OCI-LY1 (cell line): Measurements from ENCODE around the gene ZFR.

ENCODE experiments used
- H2AFZ ChIP-seq: fragments of 200-600 bp; sonication (generic), shearing (Covaris generic); 2 replicates; pipeline ENCODE4 v1.6.0; 2014; ENCODE audit warnings: antibody characterized with exemption, mild to moderate bottlenecking, low read length
- H3F3A ChIP-seq: fragments of 200-600 bp; sonication (generic), shearing (Covaris generic); 2 replicates; pipeline ENCODE4 v1.6.0; 2014; ENCODE audit warnings: mild to moderate bottlenecking, antibody characterized with exemption, low read length, moderate library complexity; ENCODE audit not compliant: insufficient read depth
- H3K27ac ChIP-seq: fragments of 200-600 bp; sonication (generic); 2 replicates; pipeline ENCODE4 v1.5.1; 2014; ENCODE audit warnings: low read length, mixed run types, mild to moderate bottlenecking, low read depth; ENCODE audit not compliant: poor library complexity, severe bottlenecking
- H3K27me3 ChIP-seq: fragments of 200-600 bp; sonication (generic); 2 replicates; pipeline ENCODE4 v1.6.0; 2014; ENCODE audit warnings: antibody characterized with exemption, mild to moderate bottlenecking, low read length, moderate library complexity; ENCODE audit not compliant: insufficient read depth
- H3K36me3 ChIP-seq: fragments of 200-600 bp; sonication (generic); 2 replicates; pipeline ENCODE4 v1.6.1; 2014; ENCODE audit warnings: mild to moderate bottlenecking, antibody characterized with exemption, low read length, moderate library complexity, mixed read lengths; ENCODE audit not compliant: insufficient read depth
- H3K4me1 ChIP-seq: fragments of 200-600 bp; sonication (generic); 2 replicates; pipeline ENCODE4 v1.5.1; 2014; ENCODE audit warnings: mild to moderate bottlenecking, low read length, moderate library complexity; ENCODE audit not compliant: insufficient read depth, severe bottlenecking
- H3K4me2 ChIP-seq: fragments of 200-600 bp; sonication (generic), shearing (Covaris generic); 2 replicates; pipeline ENCODE4 v1.6.1; 2014; ENCODE audit warnings: low read length
- H3K4me3 ChIP-seq: fragments of 200-600 bp; sonication (generic); 2 replicates; pipeline ENCODE4 v1.5.1; 2014; ENCODE audit warnings: low read length, low read depth, mild to moderate bottlenecking, mixed read lengths; ENCODE audit not compliant: poor library complexity, severe bottlenecking
- H3K79me2 ChIP-seq: fragments of 200-600 bp; shearing (Covaris generic); 2 replicates; pipeline ENCODE4 v1.6.1; 2016; ENCODE audit warnings: mixed run types, low read length, mixed read lengths; ENCODE audit not compliant: insufficient read depth
- H3K9ac ChIP-seq: fragments of 200-600 bp; sonication (generic), shearing (Covaris generic); 2 replicates; pipeline ENCODE4 v1.6.1; 2014; ENCODE audit warnings: mild to moderate bottlenecking, low read length, mixed read lengths
- H3K9me2 ChIP-seq: fragments of 200-600 bp; sonication (generic), shearing (Covaris generic); 2 replicates; pipeline ENCODE4 v1.6.1; 2014; ENCODE audit warnings: low read depth, mild to moderate bottlenecking, low read length, mixed read lengths
- H3K9me3 ChIP-seq: fragments of 200-600 bp; shearing (Covaris generic); 2 replicates; pipeline ENCODE4 v1.6.1; 2014; ENCODE audit warnings: low read length, mixed read lengths
- H4K20me1 ChIP-seq: fragments of 200-600 bp; sonication (generic), shearing (Covaris generic); 2 replicates; pipeline ENCODE4 v1.6.0; 2016; ENCODE audit warnings: mild to moderate bottlenecking, low read length; ENCODE audit not compliant: insufficient read depth
- CTCF ChIP-seq: fragments of 200-600 bp; sonication (generic), shearing (Covaris generic); IDR thresholded peaks from 2 replicates; pipeline ENCODE4 v1.5.1; 2017; ENCODE audit warnings: mild to moderate bottlenecking, antibody characterized with exemption, low read length, moderate library complexity, mixed read lengths
- EZH2 ChIP-seq: fragments of 200-600 bp; sonication (generic), shearing (Covaris generic); IDR thresholded peaks from 2 replicates; pipeline ENCODE4 v1.8.0; 2017; ENCODE audit warnings: borderline replicate concordance, mixed run types, mild to moderate bottlenecking, antibody characterized with exemption, low read length, moderate library complexity, mixed read lengths

The ZFR gene

GRCh38 chr5:32473072-32473471 is 28.5 kb upstream of the ZFR start:
- Histone ChIP-seq H3K4me3 (no peak overlapping the region), H3K4me1 (no peaks in the 10 kb centered on the region), H3K27ac (no peak overlapping the region), H3K36me3 (no peaks in the 10 kb centered on the region), H3K9ac (no peak overlapping the region), H4K20me1 (no peaks in the 10 kb centered on the region), H3K4me2 (no peak overlapping the region), H2AFZ (no peak overlapping the region), H3K9me2 (no peaks in the 10 kb centered on the region), H3K9me3 (no peaks in the 10 kb centered on the region), H3F3A (no peaks in the 10 kb centered on the region), H3K79me2 (no peaks in the 10 kb centered on the region), H3K27me3 (no peaks in the 10 kb centered on the region)
- TF ChIP-seq CTCF, result no peak

- Histone ChIP-seq H3K9ac (no peak overlapping the region), H3F3A (no peaks in the 10 kb centered on the region), H3K4me1 (no peaks in the 10 kb centered on the region), H4K20me1 (no peaks in the 10 kb centered on the region), H3K4me3 (no peak overlapping the region), H3K36me3 (no peaks in the 10 kb centered on the region), H3K79me2 (no peaks in the 10 kb centered on the region), H3K9me3 (no peaks in the 10 kb centered on the region), H3K27me3 (no peaks in the 10 kb centered on the region), H2AFZ (no peak overlapping the region), H3K9me2 (no peaks in the 10 kb centered on the region), H3K27ac (no peak overlapping the region), H3K4me2 (no peak overlapping the region)
- TF ChIP-seq EZH2 (no peak), CTCF (no peak)
Observed at GRCh38 chr5:32471784-32472183, 27.2 kb upstream of the ZFR start.

- Histone ChIP-seq H3K4me2 (no peak overlapping the region), H3K27me3 (no peaks in the 10 kb centered on the region), H4K20me1 (no peaks in the 10 kb centered on the region), H3K9ac (no peak overlapping the region), H3K36me3 (no peaks in the 10 kb centered on the region), H3K9me3 (no peaks in the 10 kb centered on the region), H3K79me2 (no peaks in the 10 kb centered on the region), H3K9me2 (no peaks in the 10 kb centered on the region), H2AFZ (no peak overlapping the region), H3F3A (no peaks in the 10 kb centered on the region), H3K4me3 (no peak overlapping the region), H3K27ac (no peak overlapping the region), H3K4me1 (no peaks in the 10 kb centered on the region)
- no peak for TF ChIP-seq CTCF
- no peak for TF ChIP-seq EZH2
Observed at GRCh38 chr5:32465076-32465475, 20.5 kb upstream of the ZFR start.
